Measurements from ENCODE around the gene CLINT1. TPM values are rescaled to one million over a fixed set of nuclear protein-coding genes. Genes with fewer than 3 reads are reported as not detected.

CLINT1 gene
- polyA plus RNA-seq, 3 donors = 67.4 to 100 (median 71.9) TPM

- peaks cover 90% of the 10 kb centered on the region for H3K79me2 ChIP-seq (ENCODE audit: insufficient read depth, low read length)
- no peak overlapping the region for H3K27ac Mint-ChIP-seq
Measured at GRCh38 chr5:157818368-157818767, 40.6 kb downstream of the CLINT1 start.

GRCh38 chr5:157817928-157818327 lies 41.0 kb downstream of the CLINT1 start:
- DNase-seq = no peak
- peaks cover 22 to 42% of the 10 kb centered on the region in 2 donors for H3K36me3 ChIP-seq (replicated peaks in 1 of 2; ENCODE audit: control insufficient read depth in 1 of 2, insufficient read depth in 2 of 2, low read length in 2 of 2)
- Mint-ChIP-seq H3K27me3 (ENCODE audit: low read depth in 3 of 3) (no peaks in the 10 kb centered on the region), H3K4me3 (no peak overlapping the region), H3K4me1 (peaks cover 10% of the 10 kb centered on the region), H3K9me3 (peaks cover 0 to 4% (median 3%) of the 10 kb centered on the region in 7 donors), H3K36me3 (peaks cover 26 to 39% of the 10 kb centered on the region in 2 donors), H3K27ac (no peak overlapping the region)
- intact Hi-C loops (cut with micrococcal nuclease) = loop anchor here (2.0 kb wide), 1 partner anchor 131 kb away; no protein-coding TSS in a partner anchor
- H4K20me1 ChIP-seq (ENCODE audit: insufficient read depth, low read length) = peaks cover 75% of the 10 kb centered on the region
- WGBS (ENCODE audit: insufficient coverage) = 92% methylated on average over 2 of the region's 2 CpGs
- no peak overlapping the region for H2AFZ ChIP-seq (ENCODE audit: insufficient read depth, low read depth, low read length, poor library complexity, severe bottlenecking)
- TF ChIP-seq, protein P1, sequence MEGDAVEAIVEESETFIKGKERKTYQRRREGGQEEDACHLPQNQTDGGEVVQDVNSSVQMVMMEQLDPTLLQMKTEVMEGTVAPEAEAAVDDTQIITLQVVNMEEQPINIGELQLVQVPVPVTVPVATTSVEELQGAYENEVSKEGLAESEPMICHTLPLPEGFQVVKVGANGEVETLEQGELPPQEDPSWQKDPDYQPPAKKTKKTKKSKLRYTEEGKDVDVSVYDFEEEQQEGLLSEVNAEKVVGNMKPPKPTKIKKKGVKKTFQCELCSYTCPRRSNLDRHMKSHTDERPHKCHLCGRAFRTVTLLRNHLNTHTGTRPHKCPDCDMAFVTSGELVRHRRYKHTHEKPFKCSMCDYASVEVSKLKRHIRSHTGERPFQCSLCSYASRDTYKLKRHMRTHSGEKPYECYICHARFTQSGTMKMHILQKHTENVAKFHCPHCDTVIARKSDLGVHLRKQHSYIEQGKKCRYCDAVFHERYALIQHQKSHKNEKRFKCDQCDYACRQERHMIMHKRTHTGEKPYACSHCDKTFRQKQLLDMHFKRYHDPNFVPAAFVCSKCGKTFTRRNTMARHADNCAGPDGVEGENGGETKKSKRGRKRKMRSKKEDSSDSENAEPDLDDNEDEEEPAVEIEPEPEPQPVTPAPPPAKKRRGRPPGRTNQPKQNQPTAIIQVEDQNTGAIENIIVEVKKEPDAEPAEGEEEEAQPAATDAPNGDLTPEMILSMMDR (IDR thresholded peaks at IDR 0.05) = no peak
- peaks cover 0 to 3% of the 10 kb centered on the region in 2 donors for H3K9me3 ChIP-seq (replicated peaks in 1 of 2; ENCODE audit: control insufficient read depth in 1 of 2, insufficient read depth in 1 of 2, low read length in 2 of 2)
- H3K4me3 ChIP-seq (replicated peaks in 1 of 3; ENCODE audit: low read depth in 2 of 3, low read length in 3 of 3) = no peak overlapping the region
- H3K27me3 ChIP-seq (ENCODE audit: control insufficient read depth in 2 of 2, insufficient read depth in 2 of 2, low read length in 2 of 2) = no peaks in the 10 kb centered on the region
- no peak overlapping the region for H3K9ac ChIP-seq (ENCODE audit: insufficient read depth, low read length, poor library complexity, severe bottlenecking)
- H3K79me2 ChIP-seq (ENCODE audit: insufficient read depth, low read length) = peaks cover 86% of the 10 kb centered on the region
- H3K4me2 ChIP-seq (replicated peaks; ENCODE audit: extremely low read depth, low read length, poor library complexity, severe bottlenecking) = no peak overlapping the region
- H3K4me1 ChIP-seq (ENCODE audit: control insufficient read depth in 1 of 2, insufficient read depth in 2 of 2, low read length in 2 of 2) = peaks cover 0 to 3% of the 10 kb centered on the region in 2 donors
- H3K27ac ChIP-seq (ENCODE audit: low read depth in 1 of 2, low read length in 2 of 2) = no peak overlapping the region

More at GRCh38 chr5:157818368-157818767, 40.6 kb downstream of the CLINT1 start:
- H3K27ac ChIP-seq (ENCODE audit: low read depth in 1 of 2, low read length in 2 of 2) = no peak overlapping the region
- no peak overlapping the region for H3K4me3 ChIP-seq (replicated peaks in 1 of 3; ENCODE audit: low read depth in 2 of 3, low read length in 3 of 3)
- intact Hi-C loops (cut with micrococcal nuclease) = no loop called here
- DNase-seq = no peak
- H2AFZ ChIP-seq (ENCODE audit: insufficient read depth, low read depth, low read length, poor library complexity, severe bottlenecking) = no peak overlapping the region
- H3K36me3 ChIP-seq (replicated peaks in 1 of 2; ENCODE audit: control insufficient read depth in 1 of 2, insufficient read depth in 2 of 2, low read length in 2 of 2) = peaks cover 18 to 38% of the 10 kb centered on the region in 2 donors
- TF ChIP-seq, protein P1 (IDR thresholded peaks at IDR 0.05) = no peak
- no peaks in the 10 kb centered on the region for H3K27me3 ChIP-seq (ENCODE audit: control insufficient read depth in 2 of 2, insufficient read depth in 2 of 2, low read length in 2 of 2)
- H3K9me3 ChIP-seq (replicated peaks in 1 of 2; ENCODE audit: control insufficient read depth in 1 of 2, insufficient read depth in 1 of 2, low read length in 2 of 2) = peaks cover 0 to 3% of the 10 kb centered on the region in 2 donors
- no peaks in the 10 kb centered on the region for H3K27me3 Mint-ChIP-seq (ENCODE audit: low read depth in 3 of 3)
- H3K4me3 Mint-ChIP-seq = no peak overlapping the region
- peaks cover 0 to 4% (median 3%) of the 10 kb centered on the region in 7 donors for H3K9me3 Mint-ChIP-seq
- H3K4me1 Mint-ChIP-seq = peaks cover 10% of the 10 kb centered on the region
- peaks cover 0 to 3% of the 10 kb centered on the region in 2 donors for H3K4me1 ChIP-seq (ENCODE audit: control insufficient read depth in 1 of 2, insufficient read depth in 2 of 2, low read length in 2 of 2)
- no peak overlapping the region for H3K9ac ChIP-seq (ENCODE audit: insufficient read depth, low read length, poor library complexity, severe bottlenecking)
- H4K20me1 ChIP-seq (ENCODE audit: insufficient read depth, low read length) = peaks cover 79% of the 10 kb centered on the region
- no peak overlapping the region for H3K4me2 ChIP-seq (replicated peaks; ENCODE audit: extremely low read depth, low read length, poor library complexity, severe bottlenecking)
- WGBS (ENCODE audit: insufficient coverage) = no CpG with 5 or more reads among the region's 2 CpGs
- peaks cover 22 to 35% of the 10 kb centered on the region in 2 donors for H3K36me3 Mint-ChIP-seq

Data from CD14-positive monocyte (primary cell).